ENCODE results near the gene IQUB.
"Not testable (repeated sequence)": the region's sequence is repeated elsewhere in the genome, so short reads cannot be mapped to it uniquely, and the experiment has no call there.

The IQUB gene

DNA sequence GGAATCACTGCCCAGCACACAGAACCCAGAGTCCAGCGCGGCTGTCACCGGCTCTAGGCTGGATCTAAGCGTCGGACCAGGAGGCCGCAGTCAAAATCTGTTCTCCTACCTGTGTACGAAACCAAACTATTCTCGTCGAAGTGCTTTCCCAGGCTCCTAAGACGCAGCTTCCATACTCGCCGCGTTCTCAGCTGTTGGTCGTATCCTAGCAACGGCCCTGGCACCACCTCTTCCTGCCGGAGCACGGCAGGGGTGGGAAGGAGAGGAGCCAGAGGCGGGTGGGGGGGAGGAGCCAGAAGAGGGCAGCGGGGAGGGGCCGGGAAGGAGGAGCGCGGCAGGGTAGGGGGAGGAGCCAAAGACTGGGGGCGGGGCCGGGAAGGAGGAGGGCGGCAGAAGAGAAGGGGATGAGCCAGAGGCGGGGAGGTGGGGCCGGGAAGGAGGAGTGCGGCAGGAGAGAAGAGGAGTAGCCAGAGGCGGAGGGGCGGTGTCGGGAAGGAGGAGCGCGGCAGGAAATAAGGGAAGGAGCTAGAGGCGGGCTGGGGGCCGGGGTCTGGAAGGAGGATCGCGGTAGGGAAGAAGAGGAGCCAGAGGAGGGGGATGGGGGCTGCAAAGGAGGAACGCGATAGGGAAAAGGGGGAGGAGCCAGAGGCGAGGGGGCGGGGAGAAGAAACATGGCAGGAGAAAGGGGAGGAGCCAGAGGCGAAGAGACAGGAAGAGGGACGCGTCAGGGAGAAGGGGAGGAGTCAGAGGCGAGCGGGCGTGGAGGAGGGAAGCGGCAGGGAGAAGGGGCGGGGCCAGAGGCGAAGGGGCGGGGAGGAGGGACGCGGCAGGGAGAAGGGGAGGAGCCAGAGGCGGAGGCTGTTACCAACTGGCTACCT lies at the start of gene IQUB:
TSS of gene IQUB (minus strand) at position 213 of the 878 bp plus-strand sequence. CDS start 22,255 bp downstream, outside the sequence.
- DNase-seq (ENCODE audit: insufficient read length, low spot score) = peak; percentile 56

DNA sequence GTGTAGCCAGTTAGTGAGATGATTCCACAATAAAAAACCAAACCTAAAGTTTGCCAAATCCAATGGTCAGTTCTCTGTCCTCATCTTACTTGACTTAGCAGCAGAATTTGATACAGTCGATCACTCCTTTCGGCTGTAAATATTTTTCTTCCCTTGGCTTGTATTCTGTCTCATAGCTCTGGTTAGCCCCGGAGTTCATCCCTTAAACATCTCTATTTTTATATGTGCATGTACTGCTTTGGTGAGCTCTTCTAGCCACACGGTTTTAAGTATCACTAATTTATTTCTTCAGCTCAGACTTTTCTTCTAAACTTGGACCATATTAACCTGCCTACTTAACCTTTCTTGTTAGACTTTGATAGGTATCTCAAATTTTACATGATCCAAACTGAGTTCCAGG lies 49.4 kb upstream of the IQUB start:
- DNase-seq (ENCODE audit: insufficient read length, low spot score) = no peak
- FAIRE-seq = no peak

More for the DNA sequence above, at the start of gene IQUB:
- FAIRE-seq = peak; percentile 98

DNA sequence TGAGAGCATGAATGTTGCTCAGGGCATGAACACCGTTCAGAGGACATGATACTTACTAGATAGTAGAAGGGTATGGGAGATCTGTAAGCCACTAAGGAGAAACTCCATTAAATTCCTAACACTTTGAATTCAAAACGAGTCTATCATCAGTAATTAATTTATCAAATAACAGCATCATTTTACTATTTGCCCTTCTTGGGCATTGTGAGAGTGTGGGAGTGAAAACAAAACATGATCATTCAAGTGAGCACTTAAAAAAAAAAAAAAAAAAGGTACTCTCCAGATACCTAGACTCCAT lies 46.7 kb upstream of the IQUB start:
- no peak for FAIRE-seq
- DNase-seq (ENCODE audit: insufficient read length, low spot score) = no peak

DNA sequence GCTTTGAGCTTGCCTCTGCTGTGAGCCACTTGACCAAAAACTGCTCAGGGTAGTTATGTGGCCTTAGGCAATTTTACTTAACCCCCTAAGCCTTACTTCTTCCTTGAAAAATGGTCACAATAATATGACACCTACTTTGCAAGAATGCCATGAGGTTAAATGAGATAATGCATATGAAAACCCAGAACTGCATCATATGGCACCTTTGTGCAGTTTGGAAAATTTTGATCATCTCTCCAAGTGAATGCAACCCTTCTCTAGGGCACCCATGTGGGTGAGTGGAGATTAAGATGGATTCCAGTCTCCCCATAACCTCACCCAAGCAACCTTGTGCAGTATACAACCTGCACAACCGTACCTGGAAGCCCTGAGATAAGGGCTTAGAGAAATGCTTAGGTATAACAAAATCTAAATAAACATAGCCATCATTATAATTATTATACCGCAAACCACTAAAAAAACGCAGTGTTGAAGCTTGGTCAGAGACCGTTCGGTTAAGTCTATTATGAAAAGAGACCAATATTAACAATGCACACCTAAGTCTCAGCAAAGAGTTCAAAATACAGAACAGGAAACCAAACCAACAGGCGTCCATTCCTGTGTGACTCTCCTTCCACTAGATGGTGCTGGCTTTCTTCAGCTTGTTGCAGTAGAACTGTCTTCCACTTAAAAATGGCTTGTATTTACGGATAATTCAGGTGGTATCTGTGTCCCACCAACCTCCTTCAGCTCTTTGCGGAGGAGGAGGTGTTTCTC lies 46.2 kb upstream of the IQUB start:
- FAIRE-seq (no peak), DNase-seq (ENCODE audit: insufficient read length, low spot score) (no peak)

DNA sequence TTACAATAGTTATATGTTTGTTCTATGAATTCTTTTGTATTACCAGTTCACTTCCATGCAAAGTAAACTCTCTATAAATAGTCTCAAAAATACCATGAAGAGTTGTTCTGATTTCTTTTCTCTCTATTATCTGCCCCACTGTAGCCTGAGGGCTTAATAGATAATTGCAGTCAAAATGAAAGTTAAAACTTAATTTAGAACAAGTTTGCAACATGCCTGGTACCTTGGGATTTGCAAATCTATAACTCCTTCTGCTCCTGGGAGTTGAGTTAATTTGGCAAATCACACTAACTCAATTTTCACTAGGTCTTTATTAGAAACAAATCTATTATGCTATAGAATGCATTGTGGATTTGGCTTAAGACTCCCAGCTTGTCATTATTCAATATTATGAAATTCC lies 45.0 kb upstream of the IQUB start:
- no peak for FAIRE-seq

DNA sequence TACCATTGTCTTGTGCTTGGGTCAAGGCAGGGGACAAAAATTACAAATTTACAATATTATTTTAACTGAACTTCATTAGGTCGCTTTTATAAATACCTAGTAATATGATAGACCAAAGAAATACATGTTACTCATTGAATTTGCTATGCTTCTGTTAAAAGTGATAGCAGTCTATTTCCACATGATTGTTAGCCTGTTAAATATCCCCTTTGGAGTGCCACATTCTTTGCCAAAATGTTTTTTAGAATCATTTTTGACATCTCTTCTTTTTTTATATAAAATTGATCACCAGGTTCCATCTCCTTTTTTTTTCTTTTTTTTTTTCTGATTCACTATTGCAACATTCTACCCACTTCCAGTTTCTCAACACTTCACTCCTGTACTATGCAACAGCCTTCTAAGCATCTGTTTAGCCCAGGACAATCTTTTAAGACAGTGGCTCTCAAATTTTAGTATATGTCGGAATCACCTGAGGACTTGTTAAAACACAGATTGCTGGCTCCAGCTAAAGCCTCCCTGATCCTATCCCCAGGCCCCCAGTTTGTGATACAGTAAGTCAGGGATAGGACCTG lies 39.6 kb upstream of the IQUB start:
- DNase-seq (ENCODE audit: insufficient read length, low spot score) (no peak), FAIRE-seq (no peak)

More for the DNA sequence above, 45.0 kb upstream of the IQUB start:
- no peak for DNase-seq (ENCODE audit: insufficient read length, low spot score)

DNA sequence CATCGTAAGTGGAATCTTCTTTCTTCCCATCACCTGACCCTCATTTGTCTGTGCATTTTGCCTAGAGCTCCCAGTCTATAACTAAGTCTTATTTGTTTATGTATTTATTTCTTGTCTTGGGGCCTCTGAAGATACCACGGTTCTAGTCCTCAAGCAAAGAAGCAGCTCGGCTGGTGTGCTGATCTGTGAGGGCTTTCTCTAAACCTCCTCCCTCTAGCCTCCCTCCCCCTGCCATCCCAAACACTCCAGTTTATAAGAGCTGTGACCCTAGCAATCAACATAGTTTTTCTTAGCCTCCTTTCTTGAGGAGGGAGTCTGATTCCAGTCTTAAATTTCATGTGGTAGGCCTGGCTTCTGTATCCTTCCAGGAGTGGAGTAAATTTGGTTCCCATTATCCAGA lies 38.9 kb upstream of the IQUB start:
- no peak for DNase-seq (ENCODE audit: insufficient read length, low spot score)
- no peak for FAIRE-seq

DNA sequence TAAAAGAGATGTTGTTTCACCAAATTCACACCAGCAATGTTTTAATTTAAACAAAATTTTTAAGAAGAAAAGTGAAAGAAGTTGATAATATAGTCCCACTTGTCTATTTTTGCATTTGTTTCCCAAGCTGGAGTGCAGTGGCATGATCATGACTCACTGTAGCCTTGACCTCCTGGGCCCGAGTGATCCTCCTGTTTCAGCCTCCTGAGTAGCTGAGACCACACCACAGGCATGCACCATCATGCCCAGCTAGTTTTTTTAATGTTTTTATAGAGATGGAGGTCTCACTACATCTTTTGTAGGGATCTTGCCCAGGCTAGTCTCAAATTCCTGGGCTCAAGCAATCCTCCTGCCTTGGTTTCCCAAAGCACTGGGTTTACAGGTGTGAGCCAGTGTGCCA lies 37.3 kb upstream of the IQUB start:
- FAIRE-seq (no peak), DNase-seq (ENCODE audit: insufficient read length, low spot score) (no peak)

DNA sequence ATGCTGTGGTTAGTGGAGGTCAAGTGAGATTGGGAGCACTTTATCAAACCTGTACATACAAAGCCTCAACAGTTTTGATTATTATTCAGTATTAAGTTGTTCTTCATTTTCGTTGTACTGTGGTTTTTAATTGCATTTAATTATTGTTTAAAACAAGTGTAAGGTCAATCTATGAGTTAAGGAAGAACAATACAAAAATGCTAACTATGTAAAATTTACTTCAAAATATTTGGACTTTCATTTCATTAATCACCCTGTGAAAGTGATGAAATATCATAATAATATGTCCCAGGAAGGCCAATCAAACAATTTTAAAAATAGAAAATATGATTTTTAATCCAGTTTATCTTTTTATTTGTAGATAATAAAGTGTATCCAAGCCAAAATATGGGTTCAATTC lies 36.8 kb upstream of the IQUB start:
- DNase-seq (ENCODE audit: insufficient read length, low spot score) (no peak), FAIRE-seq (no peak)

DNA sequence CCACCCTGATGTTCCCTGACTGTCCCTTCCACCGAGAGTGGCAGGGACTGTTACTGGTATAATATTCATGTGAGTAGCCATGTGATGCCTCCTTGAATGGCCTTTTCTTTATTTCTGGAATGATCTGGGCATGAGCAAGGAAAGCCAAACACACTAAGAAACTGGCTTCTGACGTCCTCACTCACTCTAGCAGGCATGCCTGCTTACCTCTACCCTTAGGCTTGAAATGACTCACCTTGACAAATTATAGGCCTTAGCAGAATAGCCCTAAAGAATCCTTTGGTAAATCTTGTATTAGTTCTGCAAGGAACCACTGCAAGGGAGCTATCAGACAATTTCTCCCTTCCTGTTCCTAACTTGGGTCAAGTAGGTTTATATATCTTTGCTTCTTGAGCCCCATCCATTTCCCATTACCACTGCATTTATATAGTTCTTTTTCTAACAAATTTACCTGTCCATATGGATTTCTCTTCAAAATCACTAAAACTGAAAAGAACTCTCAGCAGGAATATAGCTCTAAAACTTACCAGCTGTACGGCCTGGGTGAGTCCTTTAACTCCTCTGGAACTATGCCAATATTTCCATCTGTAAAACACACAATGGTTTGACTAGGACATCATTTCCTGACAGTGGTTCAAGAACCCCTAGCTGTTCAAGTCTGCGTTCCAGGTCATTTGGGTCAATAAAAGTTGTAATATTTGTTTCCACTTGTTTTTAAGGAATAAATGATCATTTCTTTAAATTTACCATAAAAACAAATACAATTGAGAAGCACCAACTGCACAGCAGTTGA lies 36.2 kb upstream of the IQUB start:
- DNase-seq (ENCODE audit: insufficient read length, low spot score) (no peak), FAIRE-seq (no peak)

DNA sequence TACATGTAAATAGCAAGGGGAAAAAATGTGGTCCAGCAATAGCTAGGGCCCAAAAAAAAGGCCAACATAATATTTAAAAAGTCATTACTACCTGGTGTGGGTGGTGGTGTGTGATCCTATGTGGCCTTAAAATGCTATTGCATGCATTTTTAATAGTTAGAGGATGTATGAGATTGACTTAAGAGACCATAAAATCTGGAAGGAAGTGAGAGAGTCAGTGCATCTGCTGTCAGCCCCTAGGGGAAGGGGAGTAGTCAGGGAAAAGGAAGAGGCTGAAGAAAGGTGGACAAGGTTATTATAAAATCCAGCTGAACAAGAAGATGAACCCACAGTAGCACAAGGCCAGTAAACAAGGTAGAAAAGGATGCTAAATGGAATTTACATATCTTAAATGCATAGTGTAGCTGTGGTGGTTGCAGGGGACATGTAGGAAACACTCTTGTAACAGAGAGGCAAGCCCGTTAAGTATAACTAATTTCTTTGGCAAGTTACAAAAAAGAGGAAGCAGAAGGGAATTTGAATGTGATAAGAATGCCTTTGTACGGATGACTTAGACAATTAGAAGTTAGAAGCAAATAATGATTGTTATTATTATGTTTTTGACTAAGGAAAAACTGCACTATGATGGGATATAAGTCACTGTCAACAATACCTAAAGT lies 35.1 kb upstream of the IQUB start:
- FAIRE-seq = no peak

DNA sequence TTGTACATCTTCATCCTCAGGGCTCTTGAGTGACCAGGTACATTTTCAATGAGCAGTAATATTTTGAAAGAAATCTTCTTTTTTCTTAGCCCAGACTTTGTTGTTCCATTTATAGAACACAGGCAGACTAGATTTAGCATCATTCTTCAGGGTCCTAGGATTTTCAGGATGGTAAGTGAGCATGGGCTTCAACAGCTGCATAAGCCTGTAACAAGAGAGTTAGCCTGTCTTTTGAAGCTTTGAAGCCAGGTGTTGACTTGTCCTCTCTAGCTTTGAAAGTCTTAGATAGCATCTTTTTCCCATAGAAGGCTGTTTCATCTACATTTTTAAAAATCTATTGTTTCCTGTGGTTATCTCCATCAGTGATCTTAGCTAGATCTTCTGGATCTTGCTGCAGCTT lies 27.7 kb upstream of the IQUB start:
- DNase-seq (ENCODE audit: insufficient read length, low spot score) (no peak), FAIRE-seq (no peak)

More for the DNA sequence above, 35.1 kb upstream of the IQUB start:
- no peak for DNase-seq (ENCODE audit: insufficient read length, low spot score)

DNA sequence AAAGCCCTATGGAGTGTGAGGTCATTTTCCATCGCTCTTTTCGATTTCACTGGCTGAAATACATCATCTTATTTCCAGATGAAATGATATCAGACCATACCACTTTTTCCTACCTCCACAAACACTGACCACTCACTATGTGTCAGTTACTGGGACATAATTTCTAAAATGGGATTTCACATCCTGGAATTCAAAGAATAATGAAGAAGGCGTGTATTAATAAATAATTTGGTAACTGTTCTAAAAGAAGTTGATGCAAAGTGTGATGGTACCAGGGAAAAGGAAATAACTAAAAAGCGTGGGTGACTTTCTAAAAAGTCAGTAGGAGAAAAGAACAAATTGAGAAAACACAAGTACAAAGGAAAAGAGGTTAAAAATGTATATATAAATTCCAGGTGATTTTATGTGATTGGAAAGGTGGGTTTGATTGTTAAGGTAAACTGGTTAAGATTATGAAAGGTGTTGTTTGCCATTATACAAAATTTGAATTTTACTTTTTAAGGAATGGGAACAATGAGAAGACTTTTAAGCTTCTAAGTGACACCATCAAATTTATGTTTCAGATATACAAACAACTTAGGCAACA lies 24.0 kb upstream of the IQUB start:
- FAIRE-seq = no peak
- no peak for DNase-seq (ENCODE audit: insufficient read length, low spot score)

DNA sequence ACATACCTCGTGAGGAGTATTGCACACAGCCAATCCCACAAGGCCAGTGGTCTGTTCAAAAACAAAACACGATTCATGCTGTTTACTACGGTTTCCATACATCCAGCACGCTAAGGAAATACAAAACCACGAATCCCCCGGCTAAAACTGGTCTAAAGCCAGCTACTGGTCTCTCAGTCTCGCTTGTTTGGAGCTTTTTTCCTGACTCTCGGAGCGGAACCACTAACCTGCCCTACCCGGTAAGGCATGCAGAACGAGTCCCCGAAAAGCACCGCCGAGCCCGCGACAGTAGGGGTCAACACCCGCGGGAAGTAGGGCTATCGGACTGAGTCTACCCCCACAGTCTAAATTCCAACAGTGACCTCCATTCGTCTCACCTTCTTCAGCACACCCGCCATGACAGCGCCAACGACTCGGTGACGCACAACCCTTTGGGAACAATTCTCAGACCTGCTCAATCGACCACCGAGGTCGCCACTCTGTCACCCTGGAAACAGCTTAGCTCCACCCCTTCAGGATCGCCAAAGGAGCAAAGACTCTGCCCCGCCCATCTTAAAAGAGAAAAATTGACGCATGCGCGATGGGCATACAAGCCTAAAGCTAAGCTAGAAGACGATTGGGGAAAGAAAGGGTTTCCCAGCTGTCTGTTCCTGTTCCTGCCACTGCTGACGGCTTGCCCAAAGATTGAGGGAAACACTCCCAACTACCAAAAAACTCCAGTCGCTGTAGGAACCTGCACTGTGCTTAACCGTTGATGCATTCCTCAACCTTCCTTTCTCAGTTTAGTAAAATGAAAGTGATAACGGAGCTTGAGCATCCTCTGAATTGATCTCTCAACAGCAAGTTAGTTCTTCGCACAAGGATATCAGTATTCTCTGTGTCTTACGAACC lies 23.2 kb upstream of the IQUB start, which contains the start of gene NDUFA5:
TSS of gene NDUFA5 (minus strand) at position 421 of the 891 bp plus-strand sequence. CDS start at position 398, 23 bp downstream.
- peak; percentile 97 for FAIRE-seq
- peak; percentile 62 for DNase-seq (ENCODE audit: insufficient read length, low spot score)

DNA sequence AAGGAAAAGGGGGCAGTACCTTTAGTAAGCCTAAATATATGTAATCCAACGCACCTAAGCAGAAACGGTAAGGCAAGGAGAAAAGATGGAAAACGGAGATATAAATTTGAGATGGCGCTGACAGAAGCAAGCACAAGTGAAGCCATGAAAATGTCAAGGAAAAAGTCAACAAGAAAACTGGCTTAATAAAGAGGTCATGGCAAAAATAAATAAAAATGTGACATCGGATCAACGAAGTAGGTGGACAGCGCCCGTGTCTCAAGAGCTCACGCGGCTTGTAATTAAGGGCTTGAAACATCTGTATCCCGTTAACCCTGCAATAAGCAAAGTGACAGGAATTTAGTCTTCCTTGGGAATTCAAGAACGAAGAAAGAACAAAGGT lies 22.6 kb upstream of the IQUB start:
- FAIRE-seq (no peak), DNase-seq (ENCODE audit: insufficient read length, low spot score) (no peak)

DNA sequence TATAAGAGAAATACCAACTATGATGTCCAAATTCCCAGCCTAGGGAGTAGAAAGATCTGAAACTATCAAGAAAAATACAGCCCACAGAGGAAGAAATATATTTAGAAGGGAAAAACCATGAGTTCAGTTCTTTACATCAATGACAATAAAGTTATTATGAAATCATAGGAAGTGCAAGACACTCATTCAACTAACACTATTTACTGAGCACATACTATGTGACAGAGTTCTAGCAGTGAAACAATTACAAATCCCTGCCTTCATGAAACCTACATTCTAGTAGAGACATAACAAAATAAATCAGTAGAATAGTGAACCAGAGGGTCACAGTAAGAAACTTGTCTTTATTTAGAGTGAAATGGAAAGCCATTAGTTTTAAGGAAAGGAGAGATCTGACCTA lies 21.1 kb upstream of the IQUB start:
- DNase-seq (ENCODE audit: insufficient read length, low spot score) = no peak
- FAIRE-seq = no peak

DNA sequence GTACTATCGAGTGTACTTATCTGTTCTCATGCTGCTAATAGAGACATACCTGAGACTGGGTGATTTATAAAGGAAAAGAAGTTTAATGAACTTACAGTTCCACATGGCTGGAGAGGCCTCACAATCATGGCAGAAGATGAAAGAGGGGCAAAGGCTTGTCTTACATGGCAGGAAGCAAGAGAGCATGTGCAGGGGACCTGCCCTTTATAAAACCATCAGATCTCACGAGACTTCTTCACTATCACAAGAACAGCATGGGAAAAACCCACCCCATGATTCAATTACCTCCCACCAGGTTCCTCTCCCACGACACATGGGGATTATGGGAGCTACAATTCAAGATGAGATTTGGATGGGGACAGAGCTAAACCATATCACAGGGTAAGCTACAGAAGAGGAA lies 18.8 kb upstream of the IQUB start:
- DNase-seq (ENCODE audit: insufficient read length, low spot score) (no peak), FAIRE-seq (no peak)

DNA sequence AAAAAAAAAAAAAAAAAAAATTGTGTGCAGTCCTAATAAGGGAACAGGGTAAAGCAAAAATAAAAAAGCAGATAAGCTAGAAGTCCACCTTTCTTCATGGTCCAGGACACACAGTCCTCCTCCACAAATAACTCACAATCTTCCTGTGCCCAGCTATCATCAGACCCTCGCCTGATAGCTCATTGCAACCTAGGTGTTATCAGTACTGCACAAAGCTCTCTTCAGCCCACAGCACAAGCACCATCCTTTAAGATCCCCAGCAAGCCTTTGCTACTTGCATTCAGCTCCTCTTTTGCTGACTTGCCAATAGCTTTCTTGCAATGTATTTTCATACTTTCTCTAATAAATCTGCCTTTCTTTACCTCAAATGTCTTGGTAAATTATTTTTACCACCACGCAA lies 18.2 kb upstream of the IQUB start:
- DNase-seq (ENCODE audit: insufficient read length, low spot score) = no peak
- no peak for FAIRE-seq

DNA sequence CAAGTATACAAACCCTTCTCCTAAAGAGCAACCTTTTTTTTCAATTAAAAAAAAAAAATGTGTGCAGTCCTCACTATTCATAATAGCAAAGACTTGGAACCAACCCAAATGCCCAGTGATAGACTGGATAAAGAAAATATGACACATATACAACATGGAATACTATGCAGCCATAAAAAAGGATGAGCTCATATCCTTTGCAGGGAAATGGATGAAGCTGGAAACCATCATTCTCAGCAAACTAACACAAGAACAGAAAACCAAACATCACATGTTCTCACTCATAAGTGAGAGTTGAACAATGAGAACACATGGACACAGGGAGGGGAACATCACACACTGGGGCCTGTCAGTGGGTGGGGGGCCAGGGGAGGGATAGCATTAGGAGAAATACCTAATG lies 17.7 kb upstream of the IQUB start:
- FAIRE-seq; DNase-seq (ENCODE audit: insufficient read length, low spot score): not testable (repeated sequence)

Measured in GM19239 (cell line).